PC-9 (cell line): ENCODE results near the gene GLRB. TPM values are rescaled to one million over a fixed set of nuclear protein-coding genes. Genes with fewer than 3 reads are reported as not detected.

Experiments
- BruUV-seq: library from RNA; stranded (reverse); fragments of 400-500 nt; replicated peaks from 2 replicates; lab custom pipeline; 2021; lab: Mats Ljungman, UMichigan
- CTCF ChIA-PET: fragments of 300-600 bp; sonication (Branson Sonifier 250); formaldehyde crosslinking; loops from one replicate; lab custom pipeline; 2022; ENCODE audit warnings: antibody characterized with exemption; lab: Charles Lee
- POLR2A ChIA-PET: fragments of 300-600 bp; sonication (Branson Sonifier 250); formaldehyde crosslinking; loops from one replicate; lab custom pipeline; 2022; ENCODE audit warnings: antibody characterized with exemption; ENCODE audit not compliant: unreplicated experiment; lab: Charles Lee
- DNase-seq, 2 experiments: peaks; one replicate each; pipeline versions ENCODE4 v3.0.0 to v3.0.0-alpha.2; 2015 to 2022; ENCODE audit warnings: mixed read lengths in 1 of 2
- H2AFZ ChIP-seq: fragments of 200-600 bp; sonication (generic); 2 replicates; pipeline ENCODE4 v1.8.1; 2017; ENCODE audit warnings: antibody characterized with exemption
- H3F3A ChIP-seq: fragments of 200-600 bp; sonication (generic); 2 replicates; pipeline ENCODE4 v1.8.1; 2017; ENCODE audit warnings: antibody characterized with exemption, mild to moderate bottlenecking, low read depth; ENCODE audit not compliant: insufficient read depth
- H3K27ac ChIP-seq: fragments of 200-600 bp; sonication (generic); 2 replicates; pipeline ENCODE4 v1.6.1; 2016; ENCODE audit warnings: mixed run types
- H3K27me3 ChIP-seq: fragments of 200-600 bp; sonication (generic); 2 replicates; pipeline ENCODE4 v1.6.1; 2016; ENCODE audit warnings: low read depth, mixed run types; ENCODE audit not compliant: insufficient read depth
- H3K36me3 ChIP-seq: fragments of 200-600 bp; sonication (generic); 2 replicates; pipeline ENCODE4 v1.6.1; 2016; ENCODE audit warnings: low read depth, mixed run types
- H3K4me1 ChIP-seq: fragments of 200-600 bp; sonication (generic); replicated peaks from 2 replicates; pipeline ENCODE4 v1.6.1; 2016; ENCODE audit warnings: mixed run types; ENCODE audit not compliant: insufficient read depth
- H3K4me2 ChIP-seq: fragments of 200-600 bp; sonication (generic); 2 replicates; pipeline ENCODE4 v1.6.1; 2017; ENCODE audit warnings: mixed run types
- H3K4me3 ChIP-seq: fragments of 200-600 bp; sonication (generic); 2 replicates; pipeline ENCODE4 v1.6.1; 2016; ENCODE audit warnings: mixed run types
- H3K79me2 ChIP-seq: fragments of 200-600 bp; sonication (generic); 2 replicates; pipeline ENCODE4 v1.6.1; 2017; ENCODE audit warnings: low read depth, mixed run types
- H3K9me2 ChIP-seq: fragments of 200-600 bp; sonication (generic); 2 replicates; pipeline ENCODE4 v1.8.1; 2017; ENCODE audit warnings: mild to moderate bottlenecking; ENCODE audit not compliant: insufficient read depth
- H3K9me3 ChIP-seq: fragments of 200-600 bp; sonication (generic); 2 replicates; pipeline ENCODE4 v1.8.1; 2016; ENCODE audit warnings: low read depth; ENCODE audit not compliant: insufficient read depth
- H4K20me1 ChIP-seq: fragments of 200-600 bp; sonication (generic); 2 replicates; pipeline ENCODE4 v1.8.1; 2017; ENCODE audit not compliant: insufficient read depth
- EZH2 ChIP-seq: fragments of 200-600 bp; sonication (generic); IDR thresholded peaks from 2 replicates; pipeline ENCODE4 v1.8.0; 2017; ENCODE audit warnings: antibody characterized with exemption, low read depth
- intact Hi-C: fragments of 100-400 bp; cut with micrococcal nuclease; formaldehyde crosslinking; loops from one replicate; pipeline ENCODE4 v1.10.0; 2022; ENCODE audit not compliant: unreplicated experiment
- total RNA-seq: library from RNA; stranded (reverse); gene quantifications from 2 replicates; pipeline ENCODE4 v1.2.3, GENCODE V29; 2021
- TF ChIP-seq, protein P1 (sequence below): fragments of 200-600 bp; sonication (generic); conservative IDR thresholded peaks from 2 replicates; pipeline ENCODE4 v1.6.1; 2017; ENCODE audit warnings: mixed run types, antibody characterized with exemption, mild to moderate bottlenecking, moderate library complexity

GLRB gene
- total RNA-seq, 1 experiment from 2014 or later: 7.0 TPM

DNA sequence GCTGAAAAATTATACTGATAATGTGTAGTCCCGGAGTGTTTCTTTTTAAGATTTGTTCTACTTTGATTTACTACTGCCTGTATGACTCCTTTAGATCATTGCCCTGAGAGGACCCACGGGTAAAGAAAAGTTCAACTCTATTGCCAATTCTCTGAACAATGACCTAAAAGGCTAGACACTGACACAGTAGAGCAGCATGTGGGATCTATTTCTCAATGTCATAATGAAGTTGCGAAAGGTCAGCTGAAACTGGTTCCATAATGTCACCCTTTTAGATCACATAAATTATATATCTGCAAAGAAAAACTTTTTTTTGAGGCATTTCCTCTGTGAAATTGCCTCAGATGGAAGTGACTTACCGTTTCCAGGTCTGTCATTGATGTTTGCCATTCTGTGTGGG lies 67.4 kb downstream of the GLRB start:
- H3K27me3 ChIP-seq: no peaks in the 10 kb centered on the region
- no peak for DNase-seq
- H3K27ac ChIP-seq: no peak overlapping the region
- no peaks in the 10 kb centered on the region for H4K20me1 ChIP-seq
- H3K9me2 ChIP-seq: no peaks in the 10 kb centered on the region
- intact Hi-C loops: no loop called here
- no peak overlapping the region for H3K4me3 ChIP-seq
- no TSS peak for BruUV-seq
- no peak overlapping the region for H3K4me2 ChIP-seq
- no peaks in the 10 kb centered on the region for H3K36me3 ChIP-seq
- H3F3A ChIP-seq: no peaks in the 10 kb centered on the region
- no peaks in the 10 kb centered on the region for H3K9me3 ChIP-seq
- CTCF ChIA-PET: no interaction called here
- H3K4me1 ChIP-seq: no peaks in the 10 kb centered on the region
- no peak for TF ChIP-seq EZH2
- TF ChIP-seq, protein P1, sequence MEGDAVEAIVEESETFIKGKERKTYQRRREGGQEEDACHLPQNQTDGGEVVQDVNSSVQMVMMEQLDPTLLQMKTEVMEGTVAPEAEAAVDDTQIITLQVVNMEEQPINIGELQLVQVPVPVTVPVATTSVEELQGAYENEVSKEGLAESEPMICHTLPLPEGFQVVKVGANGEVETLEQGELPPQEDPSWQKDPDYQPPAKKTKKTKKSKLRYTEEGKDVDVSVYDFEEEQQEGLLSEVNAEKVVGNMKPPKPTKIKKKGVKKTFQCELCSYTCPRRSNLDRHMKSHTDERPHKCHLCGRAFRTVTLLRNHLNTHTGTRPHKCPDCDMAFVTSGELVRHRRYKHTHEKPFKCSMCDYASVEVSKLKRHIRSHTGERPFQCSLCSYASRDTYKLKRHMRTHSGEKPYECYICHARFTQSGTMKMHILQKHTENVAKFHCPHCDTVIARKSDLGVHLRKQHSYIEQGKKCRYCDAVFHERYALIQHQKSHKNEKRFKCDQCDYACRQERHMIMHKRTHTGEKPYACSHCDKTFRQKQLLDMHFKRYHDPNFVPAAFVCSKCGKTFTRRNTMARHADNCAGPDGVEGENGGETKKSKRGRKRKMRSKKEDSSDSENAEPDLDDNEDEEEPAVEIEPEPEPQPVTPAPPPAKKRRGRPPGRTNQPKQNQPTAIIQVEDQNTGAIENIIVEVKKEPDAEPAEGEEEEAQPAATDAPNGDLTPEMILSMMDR: no peak
- no peak overlapping the region for H2AFZ ChIP-seq
- H3K79me2 ChIP-seq: no peaks in the 10 kb centered on the region
- POLR2A ChIA-PET: no interaction called here

DNA sequence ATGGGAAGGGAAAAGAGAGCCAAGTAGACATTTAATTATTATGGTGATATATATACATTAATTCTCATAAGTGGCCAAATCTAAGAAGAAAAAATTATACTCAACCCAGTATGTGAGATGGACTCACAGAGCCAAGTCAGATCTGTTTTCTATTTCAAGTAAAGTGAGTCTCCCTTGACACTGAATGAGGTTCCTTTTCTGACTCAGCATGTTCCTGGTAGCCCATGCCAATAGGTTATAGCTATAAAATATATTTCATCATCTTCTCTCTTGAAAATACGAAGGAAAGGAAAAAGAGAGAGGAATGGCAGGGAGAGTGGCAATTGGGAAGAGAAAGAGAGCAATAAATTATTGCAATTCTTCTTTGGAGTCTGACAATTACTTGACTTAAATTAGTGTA lies 75.8 kb downstream of the GLRB start:
- DNase-seq: no peak
- BruUV-seq: no TSS peak
- Histone ChIP-seq H3K27ac (no peak overlapping the region), H3K4me2 (no peak overlapping the region), H3K9me2 (no peaks in the 10 kb centered on the region), H3K4me1 (no peaks in the 10 kb centered on the region), H3K79me2 (no peaks in the 10 kb centered on the region), H3K9me3 (no peaks in the 10 kb centered on the region), H4K20me1 (no peaks in the 10 kb centered on the region), H3K27me3 (no peaks in the 10 kb centered on the region), H2AFZ (no peak overlapping the region), H3K36me3 (no peaks in the 10 kb centered on the region), H3K4me3 (no peak overlapping the region), H3F3A (no peaks in the 10 kb centered on the region)
- intact Hi-C loops: no loop called here
- POLR2A ChIA-PET: no interaction called here
- CTCF ChIA-PET: no interaction called here
- no peak for TF ChIP-seq EZH2
- TF ChIP-seq, protein P1: no peak

DNA sequence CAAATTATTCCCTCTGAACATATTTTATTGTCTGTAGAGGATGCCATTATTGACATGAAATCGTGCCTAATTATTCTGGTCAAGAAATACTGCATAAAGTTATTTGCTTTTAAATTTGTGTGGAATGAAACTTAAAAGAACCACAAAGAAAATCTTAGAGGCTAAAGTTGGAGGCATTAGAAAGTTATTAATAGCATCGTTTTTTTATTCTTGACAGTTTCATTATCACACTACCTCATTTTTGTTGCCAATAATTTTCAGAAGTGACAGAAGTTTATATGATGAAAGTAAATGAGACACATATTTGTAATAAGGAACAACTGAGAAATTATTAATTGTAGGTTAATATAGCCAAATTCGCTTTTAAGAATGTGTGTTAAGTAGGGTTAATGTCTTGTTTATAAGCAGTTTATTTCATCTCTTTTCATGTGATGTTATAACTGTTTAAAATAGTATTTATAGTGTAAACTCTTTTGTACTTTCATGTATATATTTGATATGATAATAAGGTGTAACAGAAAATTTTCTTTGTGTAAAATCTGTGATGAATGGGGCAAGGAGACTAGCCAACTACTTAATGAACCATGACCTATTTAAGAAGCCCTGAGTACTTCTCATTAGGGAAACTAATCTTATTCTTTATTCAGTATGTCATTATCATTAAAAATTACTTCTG lies 90.1 kb downstream of the GLRB start:
- Histone ChIP-seq H3K27me3 (no peaks in the 10 kb centered on the region), H3K9me2 (no peaks in the 10 kb centered on the region; the same call in 1 of the 2 replicates), H3F3A (no peaks in the 10 kb centered on the region), H3K79me2 (no peaks in the 10 kb centered on the region), H3K9me3 (no peaks in the 10 kb centered on the region), H4K20me1 (no peaks in the 10 kb centered on the region), H2AFZ (no peak overlapping the region), H3K4me2 (no peak overlapping the region), H3K36me3 (no peaks in the 10 kb centered on the region), H3K4me3 (no peak overlapping the region), H3K4me1 (no peaks in the 10 kb centered on the region), H3K27ac (no peak overlapping the region)
- ChIA-PET POLR2A (no interaction called here), CTCF (no interaction called here)
- DNase-seq: no peak
- no TSS peak for BruUV-seq
- intact Hi-C loops: no loop called here
- TF ChIP-seq, protein P1: no peak
- TF ChIP-seq EZH2: no peak
